Activated naive CD4-positive, alpha-beta T cell treated with anti-CD3 and anti-CD28 coated beads, Interleukin-2, amount 50 U/mL, for 24 hours (primary cell): ENCODE results near the gene ADAR.

ENCODE experiments used
- H3K27ac Mint-ChIP-seq: one replicate; pipeline ENCODE4 v1.8.0; 2021; ENCODE audit warnings: mild to moderate bottlenecking, mixed read lengths
- H3K27me3 Mint-ChIP-seq: one replicate; pipeline ENCODE4 v1.8.0; 2021; ENCODE audit warnings: mixed read lengths
- H3K36me3 Mint-ChIP-seq: one replicate; pipeline ENCODE4 v1.8.0; 2021; ENCODE audit warnings: mixed read lengths
- H3K4me1 Mint-ChIP-seq: one replicate; pipeline ENCODE4 v1.8.0; 2021; ENCODE audit warnings: mixed read lengths
- H3K4me3 Mint-ChIP-seq: one replicate; pipeline ENCODE4 v1.8.0; 2021; ENCODE audit warnings: mild to moderate bottlenecking, mixed read lengths
- H3K9me3 Mint-ChIP-seq: one replicate; pipeline ENCODE4 v1.8.0; 2021; ENCODE audit warnings: mixed read lengths

ADAR gene

GRCh38 chr1:154624746-154625643 is 17.0 kb upstream of the ADAR start:
- Mint-ChIP-seq H3K4me1 (peaks cover 61% of the 10 kb centered on the region), H3K27me3 (no peaks in the 10 kb centered on the region), H3K36me3 (peaks cover 9% of the 10 kb centered on the region), H3K9me3 (peaks cover 9% of the 10 kb centered on the region), H3K27ac (no peak overlapping the region), H3K4me3 (peak overlapping the region; percentile 49)

DNA sequence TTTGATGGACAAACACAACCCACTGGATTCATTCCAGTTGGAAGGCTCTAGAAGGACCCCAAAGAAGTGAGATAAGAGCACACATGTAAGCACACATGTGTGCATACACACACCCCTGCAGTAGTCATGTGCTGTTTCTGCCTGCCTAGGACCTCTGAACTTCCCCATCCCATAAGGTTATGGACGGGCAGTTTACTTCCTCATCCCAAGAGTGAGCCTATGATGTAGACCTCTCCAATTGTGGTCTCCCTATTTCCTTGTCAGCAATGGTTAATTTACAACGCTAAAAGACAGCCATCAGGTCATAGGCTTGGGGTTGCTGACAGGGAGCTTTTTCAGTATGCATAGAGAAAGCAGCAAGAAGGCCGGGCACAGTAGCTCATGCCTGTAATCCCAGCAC is 15.4 kb upstream of the ADAR start:
- Mint-ChIP-seq H3K4me3 (no peak overlapping the region), H3K36me3 (peaks cover 7% of the 10 kb centered on the region), H3K27ac (peak overlapping the region; percentile 32), H3K27me3 (no peaks in the 10 kb centered on the region), H3K9me3 (no peaks in the 10 kb centered on the region), H3K4me1 (peaks cover 68% of the 10 kb centered on the region)

DNA sequence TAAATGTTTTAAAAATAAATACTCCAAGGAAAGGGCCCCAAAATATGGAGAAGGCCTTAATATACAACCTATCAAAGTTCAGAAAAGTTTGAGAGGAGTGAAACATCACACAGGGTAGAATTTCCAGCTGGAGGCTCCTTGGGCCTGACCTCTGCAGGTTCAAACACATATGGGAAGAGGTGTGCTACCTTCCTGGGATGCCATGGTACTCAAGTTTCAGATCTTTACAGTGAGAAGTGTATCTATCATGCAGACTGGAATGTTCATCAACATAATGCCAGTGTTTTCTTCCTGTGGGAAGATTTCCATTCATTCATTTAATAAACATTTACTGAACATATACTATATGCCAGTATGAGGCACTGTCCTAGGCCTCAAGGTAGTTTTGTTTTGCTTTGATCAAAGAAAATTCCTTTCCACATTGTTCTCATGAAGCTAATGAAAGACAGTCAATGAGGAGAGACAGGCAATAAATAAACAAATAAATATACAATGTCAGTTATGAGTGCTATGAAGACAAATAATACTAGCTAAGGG is 14.6 kb upstream of the ADAR start:
- H3K27ac Mint-ChIP-seq, result peak overlapping the region; percentile 32
- no peaks in the 10 kb centered on the region for H3K9me3 Mint-ChIP-seq

GRCh38 chr1:154621875-154622274 is 13.9 kb upstream of the ADAR start:
- Mint-ChIP-seq H3K36me3 (peaks cover 8% of the 10 kb centered on the region), H3K4me3 (peak overlapping the region; percentile 20), H3K9me3 (no peaks in the 10 kb centered on the region), H3K27ac (no peak overlapping the region), H3K4me1 (peaks cover 71% of the 10 kb centered on the region), H3K27me3 (no peaks in the 10 kb centered on the region)

More for the DNA sequence above, 14.6 kb upstream of the ADAR start:
- Mint-ChIP-seq H3K4me3 (no peak overlapping the region), H3K27me3 (no peaks in the 10 kb centered on the region), H3K36me3 (peaks cover 9% of the 10 kb centered on the region), H3K4me1 (peaks cover 69% of the 10 kb centered on the region)

DNA sequence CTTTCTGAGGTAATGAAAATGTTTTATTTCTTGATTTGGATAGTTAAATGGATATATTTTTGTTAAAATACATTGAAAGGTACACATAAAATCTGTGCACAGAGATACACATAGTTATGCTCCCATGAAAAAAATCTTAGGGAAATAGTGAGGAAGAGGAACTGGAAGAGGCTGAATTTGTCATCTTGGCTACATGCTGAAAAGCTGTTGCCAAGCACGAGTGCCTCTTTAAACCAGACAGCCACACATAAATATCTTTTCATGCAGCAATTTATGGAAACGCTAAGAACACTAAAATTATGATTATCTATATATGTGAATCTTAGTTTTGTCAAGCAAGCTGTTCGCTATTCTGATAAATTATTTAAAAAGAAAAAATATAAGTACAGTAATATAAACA is 12.8 kb upstream of the ADAR start:
- H3K27ac Mint-ChIP-seq, result no peak overlapping the region
- H3K27me3 Mint-ChIP-seq, result no peaks in the 10 kb centered on the region
- H3K4me3 Mint-ChIP-seq, result no peak overlapping the region
- no peaks in the 10 kb centered on the region for H3K9me3 Mint-ChIP-seq
- H3K36me3 Mint-ChIP-seq, result peaks cover 4% of the 10 kb centered on the region
- H3K4me1 Mint-ChIP-seq, result peaks cover 74% of the 10 kb centered on the region

GRCh38 chr1:154619181-154619948 is 11.4 kb upstream of the ADAR start:
- H3K36me3 Mint-ChIP-seq, result peaks cover 4% of the 10 kb centered on the region
- H3K27me3 Mint-ChIP-seq, result no peaks in the 10 kb centered on the region
- H3K4me3 Mint-ChIP-seq, result no peak overlapping the region
- no peak overlapping the region for H3K27ac Mint-ChIP-seq
- no peaks in the 10 kb centered on the region for H3K9me3 Mint-ChIP-seq
- peaks cover 77% of the 10 kb centered on the region for H3K4me1 Mint-ChIP-seq

DNA sequence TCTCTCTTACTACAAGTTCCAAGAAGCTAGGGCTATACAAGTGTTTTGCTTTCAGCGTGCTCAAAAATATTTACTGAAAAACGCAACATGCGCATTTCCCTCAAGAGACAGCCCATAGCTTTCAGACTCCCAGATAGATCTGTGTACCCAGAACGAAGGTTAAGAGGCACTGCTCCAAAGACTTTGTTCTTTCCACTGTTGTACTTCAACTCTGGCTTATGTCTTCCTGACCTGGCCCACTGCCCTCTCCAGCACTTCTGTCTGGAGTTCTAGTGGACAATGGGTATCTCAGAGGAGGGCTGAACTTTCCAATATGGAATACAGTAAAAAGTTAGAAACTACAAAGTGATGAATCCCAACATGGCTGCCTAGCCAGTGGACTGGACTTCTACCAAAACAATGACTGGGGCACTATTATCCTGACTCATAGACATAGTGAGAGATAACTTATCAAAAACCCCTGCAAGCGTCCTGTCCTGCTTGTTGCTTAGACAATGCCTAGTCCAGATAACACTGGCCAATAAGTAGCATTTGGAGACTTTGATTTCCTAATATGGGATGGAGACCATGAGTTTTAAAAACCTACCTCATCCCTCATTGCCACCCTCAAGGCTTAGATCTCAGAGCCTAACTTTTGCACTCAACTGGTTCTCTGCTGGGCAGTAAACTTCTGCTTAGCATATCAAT is 8.8 kb upstream of the ADAR start:
- H3K4me1 Mint-ChIP-seq, result peaks cover 61% of the 10 kb centered on the region

DNA sequence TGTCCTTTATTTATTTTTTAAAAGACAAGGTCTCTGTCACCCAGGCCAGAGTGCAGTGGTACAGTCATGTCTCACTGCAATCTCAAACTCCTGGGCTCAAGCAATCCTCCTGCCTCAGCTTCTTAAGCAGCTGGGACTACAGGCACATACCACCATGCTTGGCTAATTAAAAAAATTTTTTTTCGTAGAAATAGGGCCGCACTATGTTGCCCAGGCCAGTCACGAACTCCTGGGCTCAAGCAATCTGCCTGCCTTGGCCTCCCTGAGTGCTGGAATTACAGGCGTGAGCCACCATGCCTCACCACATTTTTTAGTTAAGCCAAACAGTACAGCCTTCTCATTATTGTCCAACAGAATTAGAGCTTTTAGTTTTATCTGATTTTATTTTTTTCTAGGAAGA is 7.4 kb upstream of the ADAR start:
- Mint-ChIP-seq H3K27me3 (no peaks in the 10 kb centered on the region), H3K4me1 (peaks cover 67% of the 10 kb centered on the region), H3K27ac (no peak overlapping the region), H3K9me3 (no peaks in the 10 kb centered on the region), H3K4me3 (no peak overlapping the region), H3K36me3 (peaks cover 4% of the 10 kb centered on the region)

More for the DNA sequence above, 8.8 kb upstream of the ADAR start:
- no peak overlapping the region for H3K4me3 Mint-ChIP-seq
- peaks cover 4% of the 10 kb centered on the region for H3K36me3 Mint-ChIP-seq
- no peaks in the 10 kb centered on the region for H3K9me3 Mint-ChIP-seq
- H3K27me3 Mint-ChIP-seq, result no peaks in the 10 kb centered on the region
- H3K27ac Mint-ChIP-seq, result no peak overlapping the region

DNA sequence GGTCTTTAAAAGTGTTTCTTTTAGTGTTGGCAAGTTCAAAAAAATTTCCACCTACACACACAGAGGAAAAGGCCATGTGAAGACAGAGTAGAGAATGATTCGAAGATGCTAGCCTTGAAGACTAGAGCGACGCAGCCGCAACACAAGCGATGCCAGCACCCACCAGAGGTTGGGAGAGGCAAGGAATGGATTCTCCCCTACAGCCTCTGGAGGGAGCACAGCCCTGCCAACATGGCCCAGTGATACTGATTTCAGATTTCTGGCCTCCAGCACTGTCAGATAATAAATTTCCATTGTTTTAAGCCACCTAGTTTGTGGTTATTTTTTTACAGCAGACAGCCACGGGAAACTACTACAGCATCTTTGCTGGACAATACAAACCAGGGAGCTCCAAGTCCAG is 6.9 kb upstream of the ADAR start:
- Mint-ChIP-seq H3K9me3 (no peaks in the 10 kb centered on the region), H3K27ac (no peak overlapping the region), H3K36me3 (peaks cover 4% of the 10 kb centered on the region), H3K4me3 (peak overlapping the region; percentile 30), H3K27me3 (no peaks in the 10 kb centered on the region), H3K4me1 (peaks cover 68% of the 10 kb centered on the region)

GRCh38 chr1:154614247-154614646 is 6.3 kb upstream of the ADAR start:
- no peaks in the 10 kb centered on the region for H3K27me3 Mint-ChIP-seq
- H3K9me3 Mint-ChIP-seq, result no peaks in the 10 kb centered on the region
- H3K4me1 Mint-ChIP-seq, result peaks cover 68% of the 10 kb centered on the region
- no peak overlapping the region for H3K4me3 Mint-ChIP-seq
- H3K36me3 Mint-ChIP-seq, result peaks cover 4% of the 10 kb centered on the region
- H3K27ac Mint-ChIP-seq, result no peak overlapping the region

GRCh38 chr1:154611150-154611862 is 3.3 kb upstream of the ADAR start:
- Mint-ChIP-seq H3K9me3 (no peaks in the 10 kb centered on the region), H3K27me3 (no peaks in the 10 kb centered on the region), H3K4me3 (peak overlapping the region; percentile 47), H3K27ac (peak overlapping the region; percentile 84), H3K36me3 (no peaks in the 10 kb centered on the region), H3K4me1 (peaks cover 65% of the 10 kb centered on the region)

DNA sequence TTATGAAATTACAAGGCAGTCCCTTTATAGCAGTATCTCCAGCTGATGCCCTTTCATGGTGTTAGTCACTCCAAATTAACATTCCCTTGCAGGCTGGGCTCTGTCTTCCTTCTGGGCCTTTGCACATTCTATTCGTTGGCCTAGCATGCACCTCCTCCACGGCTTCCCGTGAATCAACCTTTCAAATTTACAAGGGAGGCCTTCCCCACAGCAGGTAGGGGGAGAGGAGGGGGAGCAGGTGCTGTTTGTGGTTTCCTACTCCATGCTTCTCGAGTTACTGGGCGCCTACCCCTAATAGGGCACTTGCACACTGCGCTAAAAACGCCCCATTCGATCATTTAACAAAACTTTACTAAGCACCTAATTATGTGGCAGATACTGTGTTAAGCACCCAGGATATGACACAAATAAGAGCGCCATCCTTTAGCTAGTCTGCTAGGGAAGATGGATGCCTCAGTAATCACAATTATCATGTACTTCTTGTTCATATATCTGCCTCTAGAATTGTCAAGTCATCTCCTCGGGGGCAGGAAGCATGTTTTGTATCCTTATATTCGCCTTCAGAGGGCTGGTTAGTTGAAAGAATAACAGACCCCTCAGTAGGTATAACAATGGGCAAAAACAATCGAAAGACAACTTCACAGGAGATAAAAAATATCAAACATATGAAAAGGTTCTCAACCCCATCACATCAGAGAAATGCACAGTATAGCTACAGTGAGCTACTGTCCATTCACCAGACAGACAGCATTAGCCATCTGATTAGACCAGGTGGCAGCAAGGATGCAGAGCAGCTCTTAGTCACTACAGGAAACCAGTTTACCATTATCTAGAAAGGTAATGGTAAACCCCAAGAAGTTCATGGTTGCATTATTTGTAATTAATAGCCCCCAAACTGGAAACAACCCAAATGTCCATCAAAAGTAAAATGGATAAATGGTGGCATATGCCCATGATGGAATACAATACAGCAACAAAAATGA is 1.7 kb upstream of the ADAR start:
- H3K9me3 Mint-ChIP-seq, result no peaks in the 10 kb centered on the region
- H3K27me3 Mint-ChIP-seq, result no peaks in the 10 kb centered on the region
- peak overlapping the region; percentile 85 for H3K27ac Mint-ChIP-seq
- H3K4me1 Mint-ChIP-seq, result peaks cover 64% of the 10 kb centered on the region
- H3K36me3 Mint-ChIP-seq, result peaks cover 4% of the 10 kb centered on the region
- peak overlapping the region; percentile 92 for H3K4me3 Mint-ChIP-seq

DNA sequence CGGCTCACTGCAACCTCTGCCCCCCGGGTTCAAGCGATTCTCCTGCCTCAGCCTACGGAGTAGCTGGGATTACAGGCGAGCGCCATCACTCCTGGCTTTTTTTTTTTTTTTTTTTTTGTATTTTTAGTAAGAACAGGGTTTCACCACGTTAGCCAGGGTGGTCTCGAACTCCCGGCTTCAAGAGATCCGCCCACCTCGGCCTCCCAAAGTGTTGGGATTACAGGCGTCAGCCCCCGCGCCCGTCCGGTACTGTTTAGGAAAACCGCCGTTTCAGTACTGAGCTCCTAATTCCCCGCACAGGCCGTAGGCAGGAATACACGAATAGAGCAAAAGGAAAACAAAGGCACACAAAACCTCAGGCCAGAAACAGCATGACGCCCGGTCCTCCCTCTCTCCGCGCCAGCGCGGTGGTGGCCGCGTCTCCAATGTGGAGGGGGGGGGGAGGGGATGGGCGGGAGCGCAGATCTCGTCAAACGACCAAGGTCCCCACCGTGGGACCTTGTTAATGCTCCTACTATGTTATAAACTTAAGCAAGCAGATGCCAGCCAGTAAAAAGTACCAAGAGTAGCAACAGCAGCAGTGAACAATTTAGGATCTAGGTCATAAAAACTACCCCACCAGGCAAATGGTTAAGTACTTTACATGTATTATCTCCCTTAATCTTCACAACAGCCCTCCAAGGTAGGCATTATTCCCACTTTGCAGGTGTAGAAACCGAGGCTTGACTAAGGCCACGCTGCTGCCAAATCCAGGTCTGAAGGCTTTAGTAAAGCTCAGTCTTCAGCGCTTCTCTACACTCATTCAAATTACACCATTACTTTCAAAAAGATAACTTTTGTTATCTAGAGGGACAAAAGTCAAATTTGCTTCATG is 648 bp upstream of the ADAR start:
- peak overlapping the region; percentile 97 for H3K27ac Mint-ChIP-seq
- H3K4me3 Mint-ChIP-seq, result peak overlapping the region; percentile 92
- peaks cover 67% of the 10 kb centered on the region for H3K4me1 Mint-ChIP-seq
- H3K27me3 Mint-ChIP-seq, result no peaks in the 10 kb centered on the region
- H3K36me3 Mint-ChIP-seq, result peaks cover 5% of the 10 kb centered on the region
- H3K9me3 Mint-ChIP-seq, result no peaks in the 10 kb centered on the region
